GM12878 (cell line): Measurements from ENCODE around the gene PSMD12. TPM values are rescaled to one million over a fixed set of nuclear protein-coding genes. Genes with fewer than 3 reads are reported as not detected.

Experiments used
- ATAC-seq: fragments of 200-7000 bp; cut with Tn5 transposase; 3 replicates; pipeline ENCODE4 v1.9.1; 2020; ENCODE audit warnings: mild to moderate bottlenecking, moderate library complexity
- BruUV-seq: library from RNA; stranded (reverse); fragments of 400-500 nt; replicated peaks from 2 replicates; lab custom pipeline; 2021; lab: Mats Ljungman, UMichigan
- CTCF ChIA-PET: fragments of 300-600 bp; sonication (Branson Sonifier 250); formaldehyde crosslinking; extraction: SDS; loops from one replicate; lab custom pipeline; 2021; ENCODE audit warnings: inconsistent platforms; lab: Yijun Ruan, JAX
- POLR2A ChIA-PET: fragments of 350-600 bp; formaldehyde crosslinking; extraction: SDS; loops from one replicate; lab custom pipeline; 2021; ENCODE audit warnings: inconsistent platforms; lab: Charles Lee
- RAD21 ChIA-PET: fragments of 300-600 bp; sonication (Branson Sonifier 250); formaldehyde crosslinking; loops from one replicate; lab custom pipeline; 2023; ENCODE audit warnings: antibody characterized with exemption; ENCODE audit not compliant: unreplicated experiment; lab: Charles Lee
- SMC1A ChIA-PET: fragments of 300-600 bp; sonication (Branson Sonifier 250); formaldehyde crosslinking; loops from one replicate; lab custom pipeline; 2023; ENCODE audit not compliant: unreplicated experiment, uncharacterized antibody; lab: Charles Lee
- DNase-seq: peaks from one replicate; pipeline ENCODE4 v3.0.0-alpha.2; 2011; ENCODE audit warnings: low read depth, low spot score
- FAIRE-seq: peaks from 3 replicates; lab custom pipeline; 2011; peaks lifted over from hg19 to GRCh38; lab: Jason Lieb, UNC
- H2AFZ ChIP-seq: 2 replicates; pipeline ENCODE4 v1.6.0; 2011; ENCODE audit warnings: low read depth, low read length, control low read depth; ENCODE audit not compliant: control insufficient read depth
- H3K27ac ChIP-seq: 2 replicates; pipeline ENCODE4 v1.5.1; 2011; ENCODE audit warnings: control low read depth; ENCODE audit not compliant: control insufficient read depth, insufficient read depth
- H3K27me3 ChIP-seq, 2 experiments: replicated peaks in 1 of 2; 2 replicates each; pipeline versions ENCODE4 v1.6.0 to v1.6.1; 2011; ENCODE audit warnings: low read length in 1 of 2; ENCODE audit not compliant: control insufficient read depth in 2 of 2, insufficient read depth in 2 of 2
- H3K36me3 ChIP-seq, 2 experiments: 2 replicates each; pipeline ENCODE4 v1.5.1; 2011; ENCODE audit warnings: low read length in 1 of 2; ENCODE audit not compliant: control insufficient read depth in 2 of 2, insufficient read depth in 2 of 2
- H3K4me1 ChIP-seq: 2 replicates; pipeline ENCODE4 v1.6.1; 2011; ENCODE audit warnings: mild to moderate bottlenecking, low read length, moderate library complexity, mixed read lengths; ENCODE audit not compliant: control insufficient read depth, insufficient read depth
- H3K4me2 ChIP-seq: 2 replicates; pipeline ENCODE4 v1.6.0; 2011; ENCODE audit warnings: control low read depth; ENCODE audit not compliant: control insufficient read depth, insufficient read depth
- H3K4me3 ChIP-seq: fragments of 200-600 bp; sonication (generic); 2 replicates; pipeline ENCODE4 v1.5.1; 2016
- H3K79me2 ChIP-seq: 2 replicates; pipeline ENCODE4 v1.6.0; 2011; ENCODE audit warnings: low read length; ENCODE audit not compliant: control insufficient read depth, insufficient read depth
- H3K9ac ChIP-seq: 2 replicates; pipeline ENCODE4 v1.8.0; 2011; ENCODE audit warnings: low read length, control low read depth, mixed read lengths; ENCODE audit not compliant: control insufficient read depth, insufficient read depth
- H3K9me3 ChIP-seq: replicated peaks from 3 replicates; pipeline ENCODE4 v1.5.1; 2011; ENCODE audit warnings: mild to moderate bottlenecking, low read length; ENCODE audit not compliant: control insufficient read depth, insufficient read depth
- H4K20me1 ChIP-seq: 2 replicates; pipeline ENCODE4 v1.6.0; 2011; ENCODE audit not compliant: control insufficient read depth, insufficient read depth
- CHD4 ChIP-seq: fragments of 200-600 bp; sonication (generic); IDR thresholded peaks from 2 replicates; pipeline ENCODE4 v1.6.1; 2016; ENCODE audit warnings: mild to moderate bottlenecking
- IKZF1 ChIP-seq: fragments of 450-650 bp; conservative IDR thresholded peaks from 2 replicates; pipeline ENCODE4 v1.6.1; 2017; ENCODE audit warnings: antibody characterized with exemption, mild to moderate bottlenecking
- IKZF2 ChIP-seq, 2 experiments: fragments of 450-650 bp; IDR thresholded peaks; 2 replicates each; pipeline ENCODE4 v1.6.1; 2017; ENCODE audit warnings: mild to moderate bottlenecking in 2 of 2, moderate library complexity in 2 of 2
- KLF5 ChIP-seq: fragments of 450-650 bp; IDR thresholded peaks from 2 replicates; pipeline ENCODE4 v1.6.1; 2014; ENCODE audit warnings: mild to moderate bottlenecking; ENCODE audit not compliant: partially characterized antibody
- MTA3 ChIP-seq: IDR thresholded peaks from 2 replicates; pipeline ENCODE4 v1.6.1; 2012; ENCODE audit warnings: low read length, inconsistent platforms, borderline replicate concordance
- MYB ChIP-seq: fragments of 150-350 bp; IDR thresholded peaks from 2 replicates; pipeline ENCODE4 v1.6.1; 2014; ENCODE audit warnings: mild to moderate bottlenecking, low read depth, low read length, borderline replicate concordance
- NFYB ChIP-seq: IDR thresholded peaks from 2 replicates; pipeline ENCODE4 v1.6.1; 2011; ENCODE audit warnings: low read depth, mild to moderate bottlenecking, low read length, improper control_type of control experiment, moderate library complexity; ENCODE audit not compliant: insufficient read depth
- PBX3 ChIP-seq: IDR thresholded peaks from 2 replicates; pipeline ENCODE4 v1.6.1; 2011; ENCODE audit warnings: mild to moderate bottlenecking, low read depth, low read length, moderate library complexity; ENCODE audit not compliant: insufficient replicate concordance
- SPI1 ChIP-seq: IDR thresholded peaks from 2 replicates; pipeline ENCODE4 v1.6.1; 2011; ENCODE audit warnings: low read depth, mild to moderate bottlenecking, low read length, moderate library complexity, borderline replicate concordance; ENCODE audit not compliant: insufficient read depth
- SUZ12 ChIP-seq: fragments of 200-600 bp; sonication (generic); IDR thresholded peaks from one replicate; pipeline ENCODE4 v1.6.1; 2018; ENCODE audit warnings: antibody characterized with exemption, mild to moderate bottlenecking; ENCODE audit not compliant: unreplicated experiment
- YY1 ChIP-seq: IDR thresholded peaks from 2 replicates; pipeline ENCODE4 v1.6.1; 2011; ENCODE audit warnings: low read depth, mild to moderate bottlenecking, low read length
- ZBTB33 ChIP-seq: fragments of 450-650 bp; IDR thresholded peaks from 2 replicates; pipeline ENCODE4 v1.6.1; 2017; ENCODE audit warnings: mild to moderate bottlenecking
- WGBS: methylation state at CpG from one replicate; pipeline ENCODE4 v1.1.6; 2016; ENCODE audit warnings: low lambda C conversion rate; ENCODE audit not compliant: insufficient replicate concordance, insufficient coverage; ENCODE audit errors: missing lambda C conversion rate; 5-methylcytosine and 5-hydroxymethylcytosine counted together
- in situ Hi-C: fragments of 300-500 bp; cut with MboI; formaldehyde crosslinking; loops from 9 replicates; pipeline ENCODE4 v1.14.3; 2018; ENCODE audit warnings: mixed read lengths
- intact Hi-C: fragments of 100-400 bp; cut with micrococcal nuclease; formaldehyde crosslinking; loops from one replicate; pipeline ENCODE4 v1.14.2; 2022; ENCODE audit not compliant: unreplicated experiment
- polyA plus RNA-seq, 11 experiments: library from polyadenylated mRNA; depleted of rRNA in 4 of 11; unstranded in 6 of 11; stranded (reverse) in 5 of 11; fragments of >200 nt; fragmentation: Nextera tagmentation in 4 of 11; fragmentation: Illumina TruSeq in 1 of 11; extraction: Ambion mirVana in 4 of 11; extraction: Trizol in 1 of 11; gene quantifications; 1 replicate in 1 of 11; 2 replicates in 10 of 11; pipeline versions ENCODE4 v1.2.1 to v1.2.3, GENCODE V29; 2011 to 2016; ENCODE audit warnings: inconsistent platforms in 2 of 11, missing spikeins in 2 of 11, low read depth in 1 of 11
- total RNA-seq, 4 experiments: library from RNA; depleted of rRNA in 3 of 4; stranded (reverse); fragments of >200 nt in 3 of 4; fragmentation: Illumina TruSeq in 1 of 4; extraction: Trizol in 1 of 4; gene quantifications; 2 replicates each; pipeline versions ENCODE4 v1.2.1 to v1.2.3, GENCODE V29; 2013 to 2021
- TF ChIP-seq, protein P1 (sequence below): fragments of 450-650 bp; IDR thresholded peaks from 2 replicates; pipeline ENCODE4 v1.6.1; 2017; ENCODE audit warnings: antibody characterized with exemption, mild to moderate bottlenecking, moderate library complexity

The PSMD12 gene
- total and polyA plus RNA-seq, 10 of the 15 experiments (the other 5 are each of a cell fraction or from before 2014, with no cell fraction given) = 19.8 to 149 (median 47.5) TPM

DNA sequence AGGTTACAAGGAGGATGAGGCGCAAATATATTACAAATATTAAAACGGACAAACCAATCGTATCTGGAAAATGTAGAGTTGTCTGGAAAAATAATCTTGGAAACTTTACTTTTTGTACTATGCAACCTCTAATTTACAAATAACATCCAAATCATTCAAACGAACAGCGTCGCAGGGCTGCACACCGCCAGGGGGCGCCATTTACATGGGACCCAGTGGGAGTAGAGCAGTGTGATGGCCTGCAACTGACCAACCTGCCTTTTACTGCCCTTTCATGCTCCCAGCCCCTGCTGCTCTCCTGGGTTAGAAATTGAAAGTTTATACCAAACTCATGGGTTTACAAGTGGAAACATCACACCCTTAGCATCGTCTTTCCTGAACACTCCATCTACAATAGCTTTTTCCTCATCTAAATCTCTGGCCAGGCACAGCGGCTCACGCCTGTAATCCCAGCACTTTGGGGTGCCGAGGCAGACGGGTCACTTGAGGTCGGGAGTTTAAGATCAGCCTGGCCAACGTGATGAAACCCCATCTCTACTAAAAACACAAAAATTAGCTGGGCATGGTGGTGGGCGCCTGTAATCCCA, 20.7 kb upstream of the PSMD12 start (continued):
- no peak for TF ChIP-seq IKZF2 (IDR thresholded peaks at IDR 0.05)

GRCh38 chr17:67385122-67385988, 19.0 kb upstream of the PSMD12 start:
- Histone ChIP-seq H3K9me3 (no peaks in the 10 kb centered on the region; the same call in 2 of the 3 replicates), H3K36me3 (peaks cover 2 to 5% of the 10 kb centered on the region in 2 experiments; a peak in 2 of 4 replicates), H3K4me1 (peaks cover 17% of the 10 kb centered on the region), H3K4me2 (no peak overlapping the region; the same call in 1 of the 2 replicates), H3K79me2 (peaks cover 75% of the 10 kb centered on the region), H2AFZ (no peak overlapping the region), H3K9ac (no peak overlapping the region), H4K20me1 (no peaks in the 10 kb centered on the region), H3K4me3 (peak overlapping the region; percentile 19; the same call in 1 of the 2 replicates), H3K27ac (no peak overlapping the region), H3K27me3 (no peaks in the 10 kb centered on the region)
- TF ChIP-seq MYB = no peak
- no peak for TF ChIP-seq MTA3
- no peak for TF ChIP-seq PBX3
- TF ChIP-seq SUZ12 = no peak
- TF ChIP-seq NFYB = peak; percentile 85
- TF ChIP-seq SPI1 = no peak
- no peak for TF ChIP-seq CHD4
- no peak for TF ChIP-seq IKZF1
- TF ChIP-seq, protein P1, sequence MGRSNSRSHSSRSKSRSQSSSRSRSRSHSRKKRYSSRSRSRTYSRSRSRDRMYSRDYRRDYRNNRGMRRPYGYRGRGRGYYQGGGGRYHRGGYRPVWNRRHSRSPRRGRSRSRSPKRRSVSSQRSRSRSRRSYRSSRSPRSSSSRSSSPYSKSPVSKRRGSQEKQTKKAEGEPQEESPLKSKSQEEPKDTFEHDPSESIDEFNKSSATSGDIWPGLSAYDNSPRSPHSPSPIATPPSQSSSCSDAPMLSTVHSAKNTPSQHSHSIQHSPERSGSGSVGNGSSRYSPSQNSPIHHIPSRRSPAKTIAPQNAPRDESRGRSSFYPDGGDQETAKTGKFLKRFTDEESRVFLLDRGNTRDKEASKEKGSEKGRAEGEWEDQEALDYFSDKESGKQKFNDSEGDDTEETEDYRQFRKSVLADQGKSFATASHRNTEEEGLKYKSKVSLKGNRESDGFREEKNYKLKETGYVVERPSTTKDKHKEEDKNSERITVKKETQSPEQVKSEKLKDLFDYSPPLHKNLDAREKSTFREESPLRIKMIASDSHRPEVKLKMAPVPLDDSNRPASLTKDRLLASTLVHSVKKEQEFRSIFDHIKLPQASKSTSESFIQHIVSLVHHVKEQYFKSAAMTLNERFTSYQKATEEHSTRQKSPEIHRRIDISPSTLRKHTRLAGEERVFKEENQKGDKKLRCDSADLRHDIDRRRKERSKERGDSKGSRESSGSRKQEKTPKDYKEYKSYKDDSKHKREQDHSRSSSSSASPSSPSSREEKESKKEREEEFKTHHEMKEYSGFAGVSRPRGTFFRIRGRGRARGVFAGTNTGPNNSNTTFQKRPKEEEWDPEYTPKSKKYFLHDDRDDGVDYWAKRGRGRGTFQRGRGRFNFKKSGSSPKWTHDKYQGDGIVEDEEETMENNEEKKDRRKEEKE = no peak
- TF ChIP-seq ZBTB33 = peak; percentile 99
- no peak for TF ChIP-seq KLF5
- 0 out of 2 replicates have a peak, but pooled peaks have one; percentile 14 for TF ChIP-seq YY1
- intact Hi-C loops (no loop called here), in situ Hi-C loops (loop anchor here (10.0 kb wide), 1 partner anchor 79 kb away; no protein-coding TSS in a partner anchor)
- DNase-seq (no peak), ATAC-seq (no peak), FAIRE-seq (no peak)
- POLR2A ChIA-PET = interaction anchor here (0.8 kb wide), 1 partner anchor 20 kb away, joined by 4 read pairs; no protein-coding TSS in a partner anchor
- CTCF ChIA-PET = interaction anchor here (0.8 to 19.8 kb wide), 8 partner anchors 10 to 302 kb away, joined by 3 to 291 read pairs (median 4); no protein-coding TSS in a partner anchor
- BruUV-seq = no TSS peak
- SMC1A ChIA-PET = interaction anchor here (0.8 to 5.5 kb wide), 2 partner anchors 90 to 209 kb away, joined by 3 to 48 read pairs; no protein-coding TSS in a partner anchor
- 93% methylated on average over 20 of the region's 20 CpGs for WGBS
- RAD21 ChIA-PET = interaction anchor here (1.3 to 6.4 kb wide), 3 partner anchors 90 to 219 kb away, joined by 4 to 44 read pairs (median 4); no protein-coding TSS in a partner anchor
